Prostate gland (tissue), 2 donors: ENCODE results near the gene FAM111B. TPM values are rescaled to one million over a fixed set of nuclear protein-coding genes. Genes with fewer than 3 reads are reported as not detected.
"Not testable (repeated sequence)": the region's sequence is repeated elsewhere in the genome, so short reads cannot be mapped to it uniquely, and the experiment has no call there.

Experiments
- DNase-seq: peaks from one replicate; pipeline ENCODE4 v3.0.0-alpha.2; 2019; ENCODE audit warnings: low spot score
- H3K27ac ChIP-seq, 2 donors: fragments of 200-600 bp; sonication (generic); 2 replicates each; pipeline ENCODE4 v1.5.1; 2017 to 2019
- H3K27me3 ChIP-seq: fragments of 200-600 bp; sonication (generic); replicated peaks from 2 replicates; pipeline ENCODE4 v1.5.1; 2019; ENCODE audit not compliant: insufficient read depth
- H3K36me3 ChIP-seq, 2 donors: fragments of 200-600 bp; sonication (generic); 1 replicate in 1 of 2; 2 replicates in 1 of 2; pipeline versions ENCODE4 v1.5.1 to v1.8.1; 2017 to 2019
- H3K4me1 ChIP-seq: fragments of 200-600 bp; sonication (generic); replicated peaks from 2 replicates; pipeline ENCODE4 v1.5.1; 2019
- H3K4me3 ChIP-seq, 2 donors: fragments of 200-600 bp; sonication (generic); 2 replicates each; pipeline ENCODE4 v1.5.1; 2017 to 2019
- H3K9me3 ChIP-seq: fragments of 200-600 bp; sonication (generic); 2 replicates; pipeline ENCODE4 v1.5.1; 2017
- CTCF ChIP-seq, 4 experiments: fragments of 200-600 bp in 2 of 4; fragments of 450-650 bp in 2 of 4; sonication (generic) in 2 of 4; IDR thresholded peaks; 1 replicate in 3 of 4; 2 replicates in 1 of 4; pipeline ENCODE4 v1.5.1; 2016 to 2019; ENCODE audit warnings: antibody characterized with exemption in 4 of 4, mild to moderate bottlenecking in 2 of 4, moderate library complexity in 2 of 4
- POLR2A ChIP-seq: fragments of 450-650 bp; IDR thresholded peaks from one replicate; pipeline ENCODE4 v1.6.1; 2016; ENCODE audit warnings: antibody characterized with exemption, mild to moderate bottlenecking
- POLR2AphosphoS5 ChIP-seq: sonication (generic); formaldehyde crosslinking; IDR thresholded peaks from one replicate; pipeline ENCODE4 v1.6.1; 2017; ENCODE audit warnings: antibody characterized with exemption
- WGBS: methylation state at CpG from one replicate; pipeline ENCODE4 v1.1.5; 2018; 5-methylcytosine and 5-hydroxymethylcytosine counted together
- intact Hi-C: fragments of 100-400 bp; cut with DNase I; formaldehyde crosslinking; loops from one replicate; pipeline ENCODE4 v1.14.2; 2022
- total RNA-seq, 2 donors: library from RNA; depleted of rRNA; stranded (reverse); fragments of >200 nt; gene quantifications; one replicate each; pipeline ENCODE4 v1.1.0, GENCODE V29; 2016

FAM111B gene
- total RNA-seq, 2 donors from 2014 or later, result 0.62 to 1.4 TPM

GRCh38 chr11:59069087-59069486 is 38.0 kb upstream of the FAM111B start:
- TF ChIP-seq CTCF (IDR thresholded peaks at IDR 0.05) (no peak), POLR2A (no peak), POLR2AphosphoS5 (no peak)
- DNase-seq, result no peak
- H3K27me3 ChIP-seq, result no peaks in the 10 kb centered on the region
- H3K4me1 ChIP-seq, result no peaks in the 10 kb centered on the region
- WGBS, result 77% methylated on average over 1 of the region's 1 CpG
- no peak overlapping the region for H3K4me3 ChIP-seq
- H3K9me3 ChIP-seq, result no peaks in the 10 kb centered on the region
- intact Hi-C loops, result no loop called here
- no peak overlapping the region for H3K27ac ChIP-seq
- no peaks in the 10 kb centered on the region for H3K36me3 ChIP-seq

DNA sequence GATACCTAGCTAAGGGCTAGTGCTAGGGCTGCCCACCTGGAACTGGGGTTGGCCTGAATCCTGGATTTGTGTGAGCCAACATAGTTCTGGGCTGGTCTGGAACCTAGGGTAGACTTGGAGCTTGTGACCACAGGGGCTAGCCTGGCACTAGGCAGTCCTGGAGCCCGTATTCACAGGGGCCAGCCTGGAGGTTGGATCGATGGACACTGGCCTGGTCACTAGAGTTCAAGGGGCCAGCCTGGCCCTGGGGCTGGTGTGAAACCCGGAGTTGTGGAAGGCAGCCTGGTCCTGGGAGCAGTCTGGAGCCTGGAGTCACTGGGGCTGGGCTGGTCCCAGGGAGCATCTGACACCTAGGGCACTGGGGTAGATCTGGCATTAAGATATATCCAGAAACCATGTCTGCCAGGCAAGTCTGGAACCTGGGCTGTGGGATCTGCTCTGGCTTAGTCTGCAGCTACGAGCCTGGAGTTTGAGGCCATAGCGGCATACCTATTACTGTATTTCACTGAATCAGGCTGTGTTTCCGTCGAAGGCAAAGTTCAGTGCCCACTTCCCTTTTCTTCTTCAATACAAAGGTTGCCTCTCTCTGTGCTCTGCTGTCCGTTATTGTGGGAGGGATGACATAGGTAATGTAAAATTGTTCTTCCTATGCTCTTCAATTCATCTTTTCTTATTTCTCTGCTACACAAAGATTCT is 30.0 kb upstream of the FAM111B start:
- TF ChIP-seq POLR2AphosphoS5, result no peak
- TF ChIP-seq CTCF (IDR thresholded peaks at IDR 0.05), result no peak
- TF ChIP-seq POLR2A, result no peak
- no peaks in the 10 kb centered on the region for H3K27me3 ChIP-seq
- intact Hi-C loops, result no loop called here
- no peaks in the 10 kb centered on the region for H3K9me3 ChIP-seq
- 91% methylated on average over 8 of the region's 8 CpGs for WGBS
- no peaks in the 10 kb centered on the region for H3K4me1 ChIP-seq
- no peak overlapping the region for H3K27ac ChIP-seq
- no peak for DNase-seq
- no peak overlapping the region for H3K4me3 ChIP-seq
- H3K36me3 ChIP-seq, result no peaks in the 10 kb centered on the region

DNA sequence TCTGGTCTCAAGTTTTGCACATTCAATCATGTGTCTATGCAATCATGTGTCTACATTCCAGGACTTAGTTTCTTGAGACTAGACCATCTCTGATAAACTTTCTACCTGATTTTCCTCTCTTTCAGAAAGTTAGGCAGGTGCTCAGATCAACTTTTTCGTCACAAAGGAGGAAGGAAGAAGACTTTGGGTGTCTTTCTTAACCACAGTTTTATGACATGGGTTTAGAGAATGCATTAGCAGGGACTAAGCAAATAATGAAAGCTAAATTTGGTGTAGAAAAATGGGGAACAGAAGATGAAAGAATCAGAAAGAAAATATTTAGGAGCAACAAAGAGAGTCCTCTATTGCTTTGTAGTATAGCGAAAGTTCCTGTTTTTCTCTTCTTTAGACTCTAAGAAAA is 28.6 kb upstream of the FAM111B start:
- no peak overlapping the region for H3K27ac ChIP-seq
- H3K27me3 ChIP-seq, result no peaks in the 10 kb centered on the region
- H3K4me1 ChIP-seq, result no peaks in the 10 kb centered on the region
- H3K4me3 ChIP-seq, result no peak overlapping the region
- intact Hi-C loops, result no loop called here
- H3K9me3 ChIP-seq, result no peaks in the 10 kb centered on the region
- TF ChIP-seq POLR2A (no peak), POLR2AphosphoS5 (no peak), CTCF (IDR thresholded peaks at IDR 0.05) (no peak)
- WGBS, result 72% methylated on average over 2 of the region's 2 CpGs
- no peaks in the 10 kb centered on the region for H3K36me3 ChIP-seq
- DNase-seq, result no peak

GRCh38 chr11:59079086-59079485 is 28.0 kb upstream of the FAM111B start:
- TF ChIP-seq POLR2A (no peak), CTCF (IDR thresholded peaks at IDR 0.05) (no peak), POLR2AphosphoS5 (no peak)
- H3K9me3 ChIP-seq, result no peaks in the 10 kb centered on the region
- intact Hi-C loops, result no loop called here
- H3K4me1 ChIP-seq, result no peaks in the 10 kb centered on the region
- WGBS, result 90% methylated on average over 1 of the region's 1 CpG
- no peak overlapping the region for H3K4me3 ChIP-seq
- no peaks in the 10 kb centered on the region for H3K36me3 ChIP-seq
- no peak for DNase-seq
- H3K27ac ChIP-seq, result no peak overlapping the region
- no peaks in the 10 kb centered on the region for H3K27me3 ChIP-seq

DNA sequence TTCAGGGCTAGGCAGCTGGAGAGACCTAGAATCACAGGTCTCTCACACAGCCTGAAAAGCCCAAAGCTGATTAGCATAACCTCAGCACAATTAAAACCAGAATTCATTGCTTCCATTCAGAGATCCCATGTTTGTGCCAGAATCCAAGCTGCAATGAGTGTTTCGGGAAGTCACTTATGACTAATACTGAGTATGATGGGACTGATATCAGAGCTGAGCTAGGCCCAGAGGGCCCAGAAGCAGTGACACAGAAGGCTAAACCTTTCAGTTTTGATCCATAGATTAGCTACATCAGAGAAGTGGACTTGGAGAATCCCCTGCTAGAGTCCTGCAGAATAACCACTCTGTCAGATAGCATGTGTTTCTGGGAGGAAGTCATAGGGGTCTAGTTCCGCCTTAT is 26.6 kb upstream of the FAM111B start:
- DNase-seq, H3K4me3 ChIP-seq, H3K27me3 ChIP-seq, H3K27ac ChIP-seq, H3K9me3 ChIP-seq, H3K4me1 ChIP-seq, H3K36me3 ChIP-seq, intact Hi-C loops: not testable (repeated sequence)
- WGBS, result 100% methylated on average over 1 of the region's 2 CpGs

DNA sequence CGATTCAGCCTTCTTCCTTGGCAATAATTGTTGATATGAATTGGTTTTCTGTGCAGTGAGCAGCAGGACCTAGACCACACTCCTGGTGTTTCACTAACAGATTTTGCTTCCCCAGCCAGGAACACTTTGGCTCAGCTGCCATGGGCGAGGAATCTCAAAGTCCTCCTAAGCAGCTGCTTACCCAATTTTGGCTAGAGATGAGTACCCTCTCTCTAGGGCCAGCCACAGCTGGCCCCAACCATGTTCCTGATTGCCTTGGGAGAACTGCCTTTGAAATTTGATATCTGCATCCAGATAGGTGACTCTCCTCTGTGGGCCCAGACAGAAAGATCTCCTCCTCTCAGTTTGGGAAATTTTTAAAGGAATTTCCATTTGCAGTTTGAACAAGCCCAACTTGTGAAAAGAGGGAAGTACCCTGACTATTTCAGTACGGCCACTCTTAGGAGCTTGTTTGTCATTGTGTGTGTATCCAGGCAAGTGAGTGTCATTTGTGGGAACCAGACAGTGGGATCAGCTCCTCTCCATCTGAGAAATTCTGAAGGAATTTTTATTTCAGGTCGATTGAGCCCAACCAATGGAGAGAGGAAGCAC is 25.5 kb upstream of the FAM111B start:
- intact Hi-C loops, DNase-seq, H3K27ac ChIP-seq, H3K9me3 ChIP-seq, H3K36me3 ChIP-seq, H3K4me1 ChIP-seq, H3K27me3 ChIP-seq, H3K4me3 ChIP-seq: not testable (repeated sequence)
- WGBS, result 56% methylated on average over 4 of the region's 4 CpGs

DNA sequence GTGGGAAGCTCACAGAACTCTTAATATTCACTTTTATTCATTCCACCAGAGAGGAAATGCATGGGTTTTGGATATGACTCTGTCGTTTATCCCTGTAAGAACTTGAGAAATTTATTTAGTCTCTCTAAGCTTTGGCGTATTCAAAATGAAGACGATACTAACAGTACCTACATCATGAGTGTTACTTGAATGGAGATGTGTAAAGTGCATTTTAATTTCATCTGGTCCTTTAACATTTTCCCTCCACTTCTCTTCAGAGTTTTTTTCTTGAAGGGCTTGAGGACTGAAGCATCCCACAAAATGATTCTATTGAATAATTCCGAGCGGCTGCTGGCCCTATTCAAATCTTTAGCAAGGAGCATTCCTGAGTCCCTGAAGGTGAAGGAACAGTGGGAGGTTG is 21.0 kb upstream of the FAM111B start, which contains the start of gene GLYATL1B:
Gene GLYATL1B, plus strand, starts transcription at position 301 of the 400 bp plus-strand sequence. Its CDS starts 0 bp downstream, at position 301.
- H3K27me3 ChIP-seq, DNase-seq, H3K4me3 ChIP-seq, H3K9me3 ChIP-seq, H3K27ac ChIP-seq, H3K4me1 ChIP-seq, H3K36me3 ChIP-seq, intact Hi-C loops: not testable (repeated sequence)
- 90% methylated on average over 5 of the region's 5 CpGs for WGBS
